GM18951 (cell line): ENCODE measurements around the gene WDR19.

Experiments
- POLR2A ChIP-seq: IDR thresholded peaks from 4 replicates; pipeline ENCODE4 v1.6.1; 2011; ENCODE audit warnings: mild to moderate bottlenecking; ENCODE audit not compliant: insufficient read length, insufficient read depth; ENCODE audit errors: extremely low read depth
- in situ Hi-C: fragments of 300-500 bp; cut with MboI; formaldehyde crosslinking; loops from one replicate; pipeline ENCODE4 v1.12.0; 2022; ENCODE audit warnings: low sequenced_read_pairs, mixed read lengths, inconsistent platforms; ENCODE audit not compliant: unreplicated experiment

WDR19 gene

DNA sequence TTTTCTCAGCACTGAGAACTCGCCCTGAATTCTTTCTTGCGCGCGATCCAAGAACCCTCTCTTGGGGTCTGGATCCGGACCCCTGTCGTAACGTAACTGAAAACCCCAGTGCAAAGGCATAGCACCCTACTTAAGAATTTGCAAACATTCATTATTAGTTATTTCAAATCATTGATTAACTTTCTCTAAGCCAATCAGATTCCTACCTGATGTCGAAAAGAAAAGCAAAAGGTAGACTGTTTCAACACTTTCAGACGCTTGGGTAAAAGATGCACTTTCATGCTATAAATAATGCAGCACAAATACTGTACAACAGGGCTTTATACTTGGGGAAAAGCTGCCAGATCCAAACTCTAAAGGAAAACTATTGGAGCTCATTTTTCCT is 817 bp upstream of the WDR19 start:
- no peak for TF ChIP-seq POLR2A
- in situ Hi-C loops = no loop called here

DNA sequence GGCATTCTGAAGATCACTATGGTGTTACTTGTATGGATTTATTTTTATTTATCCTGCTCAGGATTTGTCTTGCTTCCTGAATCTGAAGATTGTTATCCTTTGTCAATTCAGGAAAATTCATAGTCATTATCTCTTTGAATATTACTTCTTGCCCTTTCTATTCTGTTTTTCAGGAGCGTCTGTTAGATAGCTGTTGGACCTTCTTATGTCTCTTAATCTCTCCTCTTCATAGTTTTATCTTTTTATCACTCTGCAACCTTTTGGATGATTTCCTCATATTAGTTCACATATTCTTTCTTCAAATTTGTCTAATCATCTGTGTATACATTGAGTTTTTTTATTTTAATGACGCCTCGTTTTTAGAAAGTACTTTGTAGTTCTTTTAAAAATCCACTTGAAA is 19.6 kb downstream of the WDR19 start:
- no peak for TF ChIP-seq POLR2A
- in situ Hi-C loops = no loop called here

GRCh38 chr4:39204543-39204942 is 22.2 kb downstream of the WDR19 start:
- TF ChIP-seq POLR2A = no peak
- in situ Hi-C loops = no loop called here

DNA sequence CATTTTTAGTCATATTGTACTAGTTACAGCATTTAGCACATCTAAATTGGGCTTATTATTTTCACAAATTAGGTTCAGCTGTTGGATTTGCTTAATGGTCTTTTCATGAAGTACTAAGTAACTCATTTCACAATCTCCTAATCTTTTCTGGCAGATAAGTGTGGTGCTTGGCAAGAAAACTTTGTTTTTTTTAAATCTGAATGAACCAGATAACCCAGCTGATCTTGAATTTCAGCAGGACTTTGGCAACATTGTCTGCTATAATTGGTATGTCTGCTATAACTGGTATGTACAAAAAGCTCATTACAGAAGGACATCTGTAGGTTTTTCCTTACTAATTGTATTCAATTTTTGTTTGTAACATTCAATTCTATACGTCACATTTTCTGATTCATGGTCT is 22.7 kb downstream of the WDR19 start:
- no peak for TF ChIP-seq POLR2A
- in situ Hi-C loops = no loop called here

DNA sequence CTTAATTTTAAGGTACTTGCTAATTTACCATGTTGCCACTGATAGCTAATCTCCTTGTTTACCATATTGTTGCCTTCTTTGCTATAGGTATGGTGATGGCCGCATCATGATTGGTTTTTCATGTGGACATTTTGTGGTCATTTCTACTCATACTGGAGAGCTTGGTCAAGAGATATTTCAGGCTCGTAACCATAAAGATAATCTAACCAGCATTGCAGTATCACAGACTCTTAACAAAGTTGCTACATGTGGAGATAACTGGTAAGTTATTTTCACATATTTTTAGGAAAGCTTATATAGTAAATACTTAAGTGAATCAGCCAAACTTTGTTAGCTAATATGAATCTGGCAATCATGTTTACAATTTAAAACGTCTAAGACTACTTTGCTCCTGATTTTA is 23.1 kb downstream of the WDR19 start:
- no peak for TF ChIP-seq POLR2A
- in situ Hi-C loops = no loop called here

DNA sequence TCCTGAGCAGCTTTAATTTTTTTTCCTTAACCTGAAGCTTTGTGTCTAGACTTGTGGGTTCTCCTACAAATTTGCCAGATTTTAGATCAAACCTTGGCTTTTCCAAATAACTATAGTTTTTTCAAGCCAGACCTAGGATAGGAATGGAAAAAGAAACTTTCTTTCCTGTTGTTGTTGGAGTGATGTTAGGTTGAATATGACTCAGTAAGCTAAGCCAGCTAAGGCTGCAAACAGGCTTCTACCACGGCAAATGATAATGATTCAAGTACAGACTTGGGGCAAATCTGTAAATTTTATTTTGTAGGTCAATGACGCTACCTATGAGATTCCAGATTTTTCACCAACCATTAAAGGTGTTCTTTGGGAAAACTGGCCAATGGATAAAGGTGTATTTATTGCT is 45.6 kb downstream of the WDR19 start:
- in situ Hi-C loops = no loop called here
- no peak for TF ChIP-seq POLR2A

GRCh38 chr4:39228377-39228776 is 46.0 kb downstream of the WDR19 start:
- no peak for TF ChIP-seq POLR2A
- in situ Hi-C loops = no loop called here

DNA sequence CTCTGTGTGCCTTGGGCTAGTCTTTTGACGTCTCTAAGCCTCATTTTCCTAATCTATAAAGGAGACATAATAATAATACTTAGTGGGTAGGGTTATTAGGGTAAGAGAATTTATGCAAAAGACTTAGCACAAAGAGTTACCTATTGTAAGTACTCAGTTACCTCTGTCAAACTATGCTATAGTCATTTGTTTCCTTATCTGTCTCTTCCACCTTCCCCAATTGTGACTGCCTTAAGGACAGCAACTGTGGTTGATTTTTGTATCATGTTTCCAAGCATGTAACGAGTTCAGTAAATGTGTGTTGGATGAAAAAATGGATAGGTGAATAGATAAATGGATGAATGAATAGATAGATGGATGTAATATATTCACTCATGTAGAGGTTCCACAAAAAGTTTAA is 48.1 kb downstream of the WDR19 start:
- in situ Hi-C loops = no loop called here

DNA sequence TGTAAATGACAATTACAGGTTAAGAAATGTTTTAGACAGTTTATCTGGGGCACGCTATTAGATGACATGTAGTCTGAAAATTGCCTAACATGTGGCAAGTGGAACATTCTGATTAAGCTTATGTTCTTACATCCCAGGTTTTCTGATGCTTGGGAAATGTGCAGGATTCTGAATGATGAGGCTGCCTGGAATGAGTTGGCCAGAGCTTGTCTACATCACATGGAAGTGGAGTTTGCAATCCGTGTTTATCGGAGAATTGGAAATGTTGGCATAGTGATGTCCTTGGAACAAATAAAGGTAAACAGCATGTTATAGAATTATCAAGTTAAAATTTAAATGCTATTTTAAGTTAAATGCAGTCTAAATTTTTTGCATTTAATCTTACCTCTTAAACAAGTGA is 49.3 kb downstream of the WDR19 start:
- in situ Hi-C loops = no loop called here
- no peak for TF ChIP-seq POLR2A

More for the DNA sequence above, 48.1 kb downstream of the WDR19 start:
- no peak for TF ChIP-seq POLR2A

GRCh38 chr4:39232100-39232499 is 49.8 kb downstream of the WDR19 start:
- in situ Hi-C loops = no loop called here
- no peak for TF ChIP-seq POLR2A

DNA sequence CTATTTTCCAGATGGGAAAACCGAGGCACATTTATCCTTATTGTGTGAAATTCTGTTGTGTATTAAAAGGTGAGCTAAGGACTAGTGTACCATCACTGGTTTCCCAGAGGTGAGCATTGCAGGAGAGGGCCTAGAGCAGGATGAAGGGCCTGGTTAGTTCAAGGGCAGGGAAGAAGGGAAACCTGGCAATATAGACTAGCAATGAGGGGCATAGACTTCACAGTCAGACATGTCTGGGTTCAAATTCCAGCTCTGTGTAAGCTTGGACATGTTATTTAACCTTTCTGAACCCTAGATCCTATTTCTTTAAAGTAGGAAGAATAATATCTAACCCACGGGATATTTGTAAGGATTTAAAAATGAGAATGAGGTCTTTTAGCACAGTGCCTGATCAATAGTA is 50.8 kb downstream of the WDR19 start:
- in situ Hi-C loops = no loop called here
- no peak for TF ChIP-seq POLR2A

- TF ChIP-seq POLR2A = no peak
- in situ Hi-C loops = no loop called here
Observed at GRCh38 chr4:39233783-39234182, 51.5 kb downstream of the WDR19 start.

- no peak for TF ChIP-seq POLR2A
Observed at GRCh38 chr4:39235021-39235420, 52.7 kb downstream of the WDR19 start.

GRCh38 chr4:39235696-39236095 is 53.4 kb downstream of the WDR19 start:
- in situ Hi-C loops = no loop called here
- no peak for TF ChIP-seq POLR2A

More at GRCh38 chr4:39235021-39235420, 52.7 kb downstream of the WDR19 start:
- in situ Hi-C loops = no loop called here

- TF ChIP-seq POLR2A = no peak
- in situ Hi-C loops = no loop called here
Observed at GRCh38 chr4:39237179-39237578, 54.9 kb downstream of the WDR19 start.
